ENCODE data around the gene FAM20C.

GRCh38 chr7:298375-298702 is 106.0 kb downstream of the FAM20C start:
- TF ChIP-seq ZNF202 (tag by site-specific recombination; IDR thresholded peaks at IDR 0.05; ENCODE audit: borderline replicate concordance) (no peak), ZNF530 (tag by site-specific recombination; IDR thresholded peaks at IDR 0.05; ENCODE audit: low read depth) (no peak), ZNF670 (tag by site-specific recombination; IDR thresholded peaks at IDR 0.05; ENCODE audit: low read depth) (no peak), ZNF335 (tag by site-specific recombination; conservative IDR thresholded peaks at IDR 0.05) (no peak), REST (tag by site-specific recombination; IDR thresholded peaks at IDR 0.05) (no peak), ZNF610 (tag by site-specific recombination; IDR thresholded peaks at IDR 0.05; ENCODE audit: borderline replicate concordance) (no peak), YY1 (tag by site-specific recombination; IDR thresholded peaks at IDR 0.05) (no peak), ZIC2 (tag by site-specific recombination; IDR thresholded peaks at IDR 0.05) (no peak), ZNF175 (tag by site-specific recombination; IDR thresholded peaks at IDR 0.05) (no peak), MYNN (tag by site-specific recombination; IDR thresholded peaks at IDR 0.05; ENCODE audit: borderline replicate concordance) (no peak), ZNF391 (tag by site-specific recombination; IDR thresholded peaks at IDR 0.05; ENCODE audit: borderline replicate concordance, low read depth) (no peak), ZBTB8A (tag by site-specific recombination; IDR thresholded peaks at IDR 0.05) (no peak), GLI4 (tag by site-specific recombination; IDR thresholded peaks at IDR 0.05) (no peak)
- TF ChIP-seq, protein P1, sequence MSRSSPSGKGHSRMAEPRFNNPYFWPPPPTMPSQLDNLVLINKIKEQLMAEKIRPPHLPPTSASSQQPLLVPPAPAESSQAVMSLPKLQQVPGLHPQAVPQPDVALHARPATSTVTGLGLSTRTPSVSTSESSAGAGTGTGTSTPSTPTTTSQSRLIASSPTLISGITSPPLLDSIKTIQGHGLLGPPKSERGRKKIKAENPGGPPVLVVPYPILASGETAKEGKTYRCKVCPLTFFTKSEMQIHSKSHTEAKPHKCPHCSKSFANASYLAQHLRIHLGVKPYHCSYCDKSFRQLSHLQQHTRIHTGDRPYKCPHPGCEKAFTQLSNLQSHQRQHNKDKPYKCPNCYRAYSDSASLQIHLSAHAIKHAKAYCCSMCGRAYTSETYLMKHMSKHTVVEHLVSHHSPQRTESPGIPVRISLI (tag by site-specific recombination; IDR thresholded peaks at IDR 0.05): no peak
